HG03139 (cell line): Measurements from ENCODE around the gene PACSIN2.
"Not testable (repeated sequence)": the region's sequence is repeated elsewhere in the genome, so short reads cannot be mapped to it uniquely, and the experiment has no call there.

Source experiments
- ATAC-seq: cut with Tn5 transposase; IDR thresholded peaks from one replicate; pipeline ENCODE4 v1.9.1; 2021; ENCODE audit not compliant: unreplicated experiment

PACSIN2 gene

GRCh38 chr22:43013355-43014315 is 1.3 kb downstream of the PACSIN2 start:
- no peak for ATAC-seq

- no peak for ATAC-seq
These were observed 2.6 kb downstream of the PACSIN2 start for GRCh38 chr22:43012390-43012789.

GRCh38 chr22:43011079-43011478 is 3.9 kb downstream of the PACSIN2 start:
- no peak for ATAC-seq

- ATAC-seq: no peak
These were observed 5.5 kb downstream of the PACSIN2 start for GRCh38 chr22:43009444-43009843.

GRCh38 chr22:43008921-43009320 is 6.0 kb downstream of the PACSIN2 start:
- no peak for ATAC-seq

- ATAC-seq: no peak
These were observed 6.4 kb downstream of the PACSIN2 start for GRCh38 chr22:43008509-43008908.

GRCh38 chr22:43007519-43008102 is 7.3 kb downstream of the PACSIN2 start:
- ATAC-seq: no peak

- no peak for ATAC-seq
These were observed 8.2 kb downstream of the PACSIN2 start for GRCh38 chr22:43006753-43007152.

GRCh38 chr22:43006016-43006505 is 8.9 kb downstream of the PACSIN2 start:
- ATAC-seq: no peak

- no peak for ATAC-seq
These were observed 9.8 kb downstream of the PACSIN2 start for GRCh38 chr22:43005106-43005505.

- no peak for ATAC-seq
These were observed 10.4 kb downstream of the PACSIN2 start for GRCh38 chr22:43004362-43005035.

- no peak for ATAC-seq
These were observed 12.8 kb downstream of the PACSIN2 start for GRCh38 chr22:43002202-43002586.

GRCh38 chr22:43001271-43002201 is 13.4 kb downstream of the PACSIN2 start:
- no peak for ATAC-seq

- no peak for ATAC-seq
These were observed 14.3 kb downstream of the PACSIN2 start for GRCh38 chr22:43000441-43001175.

- ATAC-seq: no peak
These were observed 17.3 kb downstream of the PACSIN2 start for GRCh38 chr22:42997582-42998090.

- ATAC-seq: no peak
These were observed 18.1 kb downstream of the PACSIN2 start for GRCh38 chr22:42996646-42997365.

- not testable (repeated sequence) for ATAC-seq
These were observed 19.3 kb downstream of the PACSIN2 start for GRCh38 chr22:42995654-42996053.

GRCh38 chr22:42994917-42995562 is 19.9 kb downstream of the PACSIN2 start:
- no peak for ATAC-seq
